Mucosa of gallbladder (tissue), 1 donor: Measurements from ENCODE around the gene GRAMD1C. TPM values are rescaled to one million over a fixed set of nuclear protein-coding genes. Genes with fewer than 3 reads are reported as not detected.
A peak's percentile ranks its signal among the peaks of the same experiment; 100 is the strongest.
"Not testable (repeated sequence)": the region's sequence is repeated elsewhere in the genome, so short reads cannot be mapped to it uniquely, and the experiment has no call there.

ENCODE experiments used
- DNase-seq: peaks from one replicate; pipeline ENCODE4 v3.0.0-alpha.2; 2020; ENCODE audit warnings: low spot score
- total RNA-seq: library from RNA; stranded (reverse); gene quantifications from one replicate; pipeline ENCODE4 v1.2.1, GENCODE V29; 2021
- donor health status: DM: no; HTN: no; CAD: no.

Gene GRAMD1C
- total RNA-seq, 1 donor from 2014 or later, result 8.2 TPM

DNA sequence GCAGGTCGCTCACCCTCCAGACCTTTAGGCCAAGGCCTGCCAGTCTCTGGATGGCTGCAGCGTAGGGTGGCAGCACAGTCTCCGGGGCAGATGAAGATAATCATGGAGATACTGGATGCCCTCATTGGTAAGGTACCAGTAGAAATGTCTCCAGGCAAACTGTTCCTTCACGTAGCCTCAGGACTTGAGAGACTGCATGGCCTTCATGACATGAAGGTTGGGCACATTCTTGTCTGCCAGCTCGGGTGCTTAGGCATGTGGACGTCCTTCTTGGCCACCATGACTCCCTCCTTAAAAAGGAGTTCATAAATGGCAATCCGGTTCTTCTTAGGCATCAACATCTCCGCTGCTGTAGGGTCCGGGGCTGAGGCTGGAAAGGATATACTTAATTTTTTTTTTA lies 11.8 kb downstream of the GRAMD1C start:
- DNase-seq, result not testable (repeated sequence)

DNA sequence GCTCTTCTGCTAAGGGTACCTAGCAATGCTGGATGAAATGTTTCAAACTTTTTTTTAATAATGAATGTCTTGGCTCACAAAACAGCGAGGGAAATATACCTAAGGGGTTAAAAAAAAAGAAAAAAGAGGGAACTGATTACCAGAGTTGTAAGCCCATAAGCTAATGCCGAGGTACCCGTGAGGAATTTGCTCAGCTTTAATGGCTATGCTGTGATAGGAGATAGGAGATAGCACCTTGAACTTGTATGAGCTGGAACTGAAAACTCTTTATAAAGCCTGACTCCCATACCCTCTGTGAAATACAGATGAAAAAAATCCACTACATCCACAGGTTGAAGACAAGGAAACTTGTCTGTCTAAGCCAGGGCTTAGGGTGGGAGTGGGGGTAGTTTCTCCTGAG lies 13.9 kb downstream of the GRAMD1C start:
- no peak for DNase-seq

DNA sequence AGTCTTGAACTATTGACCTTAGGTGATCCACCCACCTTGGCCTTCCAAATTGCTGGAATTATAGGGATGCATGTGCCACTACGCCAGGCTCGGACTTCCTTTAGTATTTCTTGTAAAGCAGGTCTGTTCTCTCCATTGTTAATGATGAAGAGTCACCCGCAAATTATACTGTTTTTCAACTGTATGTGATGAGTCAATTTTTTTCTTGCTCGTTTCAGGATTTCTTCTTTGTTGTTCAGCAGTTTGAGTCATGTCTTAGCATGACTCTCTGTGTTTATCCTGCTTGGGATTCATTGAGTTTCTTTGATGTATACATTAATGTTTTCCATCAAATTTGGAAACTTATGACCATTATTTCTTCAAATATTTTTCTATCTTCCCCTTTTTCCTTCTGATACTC lies 28.9 kb downstream of the GRAMD1C start:
- DNase-seq, result no peak

DNA sequence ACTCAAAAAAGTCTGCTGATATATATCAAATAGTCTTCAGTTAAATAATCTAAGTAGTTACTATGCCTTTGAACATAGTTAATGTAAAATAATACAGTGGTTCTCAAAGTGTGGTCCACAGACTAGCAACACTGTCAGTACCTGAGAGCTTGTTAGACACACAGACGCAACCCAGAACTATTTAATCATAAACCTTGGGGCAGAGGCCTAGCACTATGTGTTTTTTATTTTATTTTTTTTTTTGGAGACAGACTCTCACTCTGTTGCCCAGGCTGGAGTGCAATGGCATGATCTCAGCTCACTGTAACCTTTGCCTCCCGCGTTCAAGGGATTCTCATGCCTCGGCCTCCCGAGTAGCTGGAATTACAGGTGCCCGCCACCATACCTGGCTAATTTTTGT lies 34.7 kb downstream of the GRAMD1C start:
- no peak for DNase-seq

DNA sequence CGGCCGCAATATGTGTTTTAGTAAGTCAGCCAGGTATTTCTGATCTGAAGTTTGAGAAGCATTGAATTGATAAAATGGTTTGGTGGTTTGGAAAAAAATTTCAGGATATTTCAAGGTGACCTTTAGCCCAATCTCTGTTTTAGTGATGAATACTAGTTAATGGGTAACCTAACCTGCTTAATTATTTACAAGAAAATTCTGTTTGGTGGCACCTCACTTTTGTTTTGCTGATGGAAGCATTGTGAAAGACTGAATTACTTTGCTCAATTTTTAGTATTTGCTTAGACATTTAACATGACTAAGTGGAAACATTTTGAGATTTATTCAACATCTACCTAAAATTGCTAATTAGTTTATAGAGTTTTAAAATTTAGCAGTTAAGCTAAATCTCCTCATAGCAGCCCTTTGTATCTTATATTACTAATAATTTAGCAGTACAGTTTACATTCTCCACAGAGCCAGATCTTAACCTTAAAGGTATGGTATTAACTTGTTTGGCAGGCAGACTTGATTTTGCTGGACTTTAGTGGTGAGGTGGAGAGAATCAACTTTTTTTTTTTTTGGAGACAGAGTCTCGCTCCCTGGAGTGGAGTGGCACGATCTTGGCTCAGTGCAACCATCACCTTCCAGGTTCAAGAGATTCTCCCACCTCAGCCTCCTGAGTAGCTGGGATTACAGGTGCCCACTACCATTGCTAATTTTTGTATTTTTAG lies 35.4 kb downstream of the GRAMD1C start:
- DNase-seq, result no peak

DNA sequence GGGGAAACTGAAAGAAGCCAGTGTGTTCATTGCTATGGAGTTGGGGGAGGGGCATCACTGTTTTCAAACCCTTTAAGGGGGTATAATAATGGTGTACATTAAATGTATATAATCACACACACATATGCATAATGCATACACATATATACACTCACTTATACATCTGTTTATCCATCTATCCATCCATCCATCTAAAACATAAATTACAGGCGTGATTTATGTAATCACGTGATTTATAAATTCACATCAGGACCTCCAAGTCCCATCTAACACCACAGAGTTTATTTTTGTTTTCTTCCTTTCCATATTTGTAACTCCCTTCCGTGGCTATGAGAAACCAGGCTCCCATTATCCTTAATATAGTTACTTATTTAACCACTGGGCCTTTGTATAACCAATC lies 39.8 kb downstream of the GRAMD1C start:
- DNase-seq, result no peak

DNA sequence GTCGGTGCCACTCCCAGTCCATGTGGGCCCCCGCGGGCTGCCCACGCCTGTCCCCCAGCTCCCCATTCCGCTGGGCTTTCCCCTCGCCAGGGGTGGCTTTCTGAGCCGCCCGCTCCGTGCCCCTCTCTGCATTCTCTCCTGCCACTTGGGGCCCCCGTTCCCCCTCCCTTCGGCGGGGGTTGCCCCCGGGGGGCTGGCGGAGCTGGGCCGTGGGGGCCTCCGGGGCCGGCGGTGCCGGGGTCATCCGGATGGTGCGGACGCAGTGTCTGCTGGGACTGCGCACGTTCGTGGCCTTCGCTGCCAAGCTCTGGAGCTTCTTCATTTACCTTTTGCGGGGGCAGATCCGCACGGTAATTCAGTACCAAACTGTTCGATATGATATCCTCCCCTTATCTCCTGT lies 46.5 kb downstream of the GRAMD1C start:
- no peak for DNase-seq

DNA sequence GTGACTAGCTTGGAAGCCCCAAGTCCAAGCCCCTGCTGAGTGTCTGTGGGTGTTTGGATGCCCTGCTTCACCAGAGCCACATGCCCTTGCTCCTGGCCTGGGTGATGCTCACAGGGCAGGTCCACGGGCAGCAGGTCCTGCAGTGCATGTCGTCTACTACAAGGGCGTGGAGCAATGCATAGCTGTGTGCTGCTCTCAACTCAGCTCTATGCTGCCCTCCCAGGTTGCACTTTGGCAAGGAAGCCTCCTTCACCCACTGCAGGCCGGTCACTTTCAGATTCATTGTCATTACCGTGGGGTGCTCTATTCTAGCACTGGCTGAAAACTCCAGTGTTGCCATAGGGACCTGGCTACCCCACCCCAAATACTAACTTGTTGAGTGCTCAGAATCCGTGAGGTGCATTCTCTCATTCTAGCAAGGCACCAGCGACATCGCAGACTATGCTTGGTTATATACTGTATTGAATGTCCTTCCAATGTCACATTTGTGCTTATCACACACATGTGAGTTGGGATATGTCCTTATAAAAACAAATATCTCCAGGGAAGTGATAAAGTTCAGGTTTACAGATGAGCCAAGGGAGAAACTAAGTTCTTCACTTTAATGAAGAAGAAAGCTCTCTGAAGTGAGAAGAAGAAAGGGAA lies 51.8 kb downstream of the GRAMD1C start:
- peak; percentile 18 for DNase-seq

DNA sequence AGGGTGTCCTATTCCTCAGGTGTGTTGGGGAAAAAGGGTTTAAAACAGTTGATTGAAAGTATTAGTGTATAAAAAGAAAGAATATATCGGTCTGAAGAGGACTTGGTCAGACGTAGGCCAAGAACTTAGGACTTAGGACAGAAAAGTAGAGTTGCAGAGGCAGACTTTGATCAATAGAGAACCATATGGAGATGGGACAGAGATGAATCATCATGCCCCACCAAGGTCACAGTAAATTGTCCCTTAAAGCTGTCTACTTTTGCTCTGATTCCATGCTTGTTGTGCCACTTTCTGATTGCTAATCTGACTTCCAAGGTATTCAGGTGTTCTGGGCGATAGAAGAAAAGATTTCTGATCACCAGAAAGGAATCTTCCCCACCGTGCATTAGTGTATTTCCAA lies 56.3 kb downstream of the GRAMD1C start:
- no peak for DNase-seq

DNA sequence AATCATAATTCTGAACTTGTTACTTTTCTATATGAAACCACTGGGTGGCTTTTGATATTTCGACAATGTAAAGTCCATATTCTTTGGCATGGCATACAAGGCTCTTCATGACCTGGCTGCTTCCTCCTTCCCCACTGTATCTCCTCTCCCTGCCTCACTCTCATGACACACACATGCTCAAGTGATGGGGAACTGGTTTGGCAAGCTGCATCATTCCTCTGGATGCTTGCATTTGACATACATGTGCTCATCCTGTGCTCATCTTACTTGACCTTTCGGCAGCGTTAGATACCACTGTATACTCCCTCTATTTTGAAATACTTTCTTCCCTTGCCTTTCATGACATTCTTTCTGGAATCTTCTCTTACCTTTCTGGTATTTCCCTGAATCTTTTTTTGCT lies 57.4 kb downstream of the GRAMD1C start:
- no peak for DNase-seq

DNA sequence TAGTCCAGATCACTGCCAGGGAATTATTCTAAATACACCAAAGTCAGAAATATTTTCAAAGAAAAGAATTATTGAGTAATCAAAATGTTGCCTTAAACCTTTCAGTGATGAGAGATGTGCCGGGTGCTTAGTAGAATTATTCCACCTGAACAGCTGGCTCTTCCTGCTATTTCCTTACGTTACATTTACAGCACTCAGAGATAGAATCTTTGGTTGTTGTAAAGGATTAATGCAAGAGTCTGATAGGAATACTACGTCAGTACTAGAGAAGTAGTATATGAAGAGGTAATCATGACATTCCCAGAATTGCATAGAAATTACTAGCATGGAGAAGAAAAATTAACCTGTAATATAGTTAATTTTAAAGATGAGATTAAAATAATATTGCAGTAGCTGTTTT lies 58.3 kb downstream of the GRAMD1C start:
- DNase-seq, result no peak

DNA sequence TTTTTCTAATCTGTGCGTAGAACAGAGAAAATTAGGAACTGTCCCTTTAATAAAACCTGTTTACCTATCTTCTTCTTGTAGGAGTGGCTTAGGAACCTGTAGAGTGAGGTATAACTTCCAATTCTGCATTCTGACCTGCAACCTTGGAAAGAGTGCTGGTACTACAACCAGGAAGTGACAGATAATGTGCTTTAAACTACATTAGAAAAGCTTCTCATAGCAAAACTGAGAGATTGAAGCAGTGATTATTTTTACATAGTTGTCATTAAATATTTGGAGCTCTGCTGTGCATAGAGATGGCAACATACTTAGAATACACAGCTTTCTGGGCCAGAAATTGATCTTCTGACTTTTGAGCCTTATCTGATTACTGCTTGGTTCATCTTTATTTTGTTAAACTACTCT lies 58.8 kb downstream of the GRAMD1C start:
- peak; percentile 49 for DNase-seq

DNA sequence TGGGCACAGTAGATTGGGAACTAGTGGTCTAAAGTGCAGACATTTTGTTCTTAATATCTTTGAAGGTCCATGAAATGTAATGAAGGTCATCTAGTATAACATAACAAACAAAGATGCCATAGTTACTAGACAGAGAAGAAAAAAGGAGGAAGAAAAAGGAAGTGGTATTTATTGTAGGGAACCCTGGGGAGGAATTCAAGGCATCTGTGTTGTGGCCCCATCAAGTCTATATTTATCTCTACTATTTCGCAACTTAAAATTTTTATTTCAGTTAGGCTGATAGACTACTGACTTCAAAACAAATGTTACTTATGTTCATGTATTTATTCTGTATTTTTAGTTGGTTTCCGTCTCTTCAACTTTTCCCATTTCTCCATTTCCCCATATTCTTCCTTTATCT lies 60.3 kb downstream of the GRAMD1C start:
- DNase-seq, result no peak

DNA sequence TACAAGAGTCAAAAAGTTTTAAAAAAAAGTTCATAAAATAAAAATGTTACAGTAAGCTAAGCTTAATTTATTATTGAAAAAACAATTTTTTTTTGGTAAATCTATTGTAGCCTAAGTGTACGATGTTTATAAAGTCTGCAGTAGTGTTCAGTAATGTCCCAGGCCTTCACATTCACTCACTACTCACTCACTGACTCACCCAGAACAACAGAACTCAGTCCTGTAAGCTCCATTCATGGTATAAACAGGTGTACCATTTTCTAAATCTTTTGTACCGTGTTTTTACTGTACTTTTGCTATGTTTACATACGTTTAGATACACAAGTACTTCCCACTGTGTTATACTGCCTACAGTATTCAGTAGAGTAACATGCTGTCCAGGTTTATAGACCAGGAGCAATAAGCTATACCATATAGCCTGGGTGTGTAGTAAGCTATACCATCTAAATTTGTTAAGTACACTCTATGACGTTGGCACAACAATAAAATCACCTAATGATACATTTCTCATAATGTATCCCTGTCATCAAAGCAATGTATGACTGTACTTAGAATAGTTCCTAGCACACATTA lies 68.1 kb downstream of the GRAMD1C start:
- DNase-seq, result no peak

DNA sequence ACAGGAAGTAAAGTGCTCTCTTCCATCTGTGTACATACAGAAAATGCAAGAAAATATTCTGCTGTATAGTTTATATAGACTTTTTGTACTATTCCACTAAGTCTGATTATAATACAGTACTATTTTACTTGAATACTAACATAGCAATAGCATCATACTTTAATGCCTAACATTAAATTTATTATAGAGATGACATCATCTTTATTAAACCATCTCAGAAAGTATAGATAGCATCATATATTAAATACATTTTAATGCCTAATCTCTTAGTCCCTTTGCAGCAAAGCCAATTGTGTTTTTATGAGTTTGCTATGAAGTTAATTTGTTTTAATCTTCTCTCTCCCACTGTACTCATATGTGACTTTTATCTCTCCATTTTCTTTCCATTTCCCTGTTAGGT lies 69.5 kb downstream of the GRAMD1C start:
- DNase-seq, result no peak

DNA sequence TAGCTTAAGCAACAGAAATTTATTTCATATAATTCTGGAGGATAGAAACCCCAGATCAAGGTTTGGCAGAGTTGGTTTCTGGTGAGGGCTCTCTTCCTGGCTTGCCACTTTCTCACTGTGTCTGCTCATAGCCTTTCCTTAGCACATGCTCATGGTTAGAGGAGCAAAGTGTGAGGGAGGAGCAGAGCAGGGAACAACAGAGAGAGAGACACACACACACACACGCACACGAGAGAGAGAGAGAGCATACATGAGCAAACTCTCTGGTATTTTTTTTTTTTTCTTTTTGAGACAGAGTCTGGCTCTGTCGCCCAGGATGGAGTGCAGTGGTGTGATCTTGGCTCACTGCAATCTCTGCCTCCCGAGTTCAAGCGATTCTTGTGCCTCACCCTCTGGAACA lies 72.4 kb downstream of the GRAMD1C start:
- DNase-seq, result no peak

DNA sequence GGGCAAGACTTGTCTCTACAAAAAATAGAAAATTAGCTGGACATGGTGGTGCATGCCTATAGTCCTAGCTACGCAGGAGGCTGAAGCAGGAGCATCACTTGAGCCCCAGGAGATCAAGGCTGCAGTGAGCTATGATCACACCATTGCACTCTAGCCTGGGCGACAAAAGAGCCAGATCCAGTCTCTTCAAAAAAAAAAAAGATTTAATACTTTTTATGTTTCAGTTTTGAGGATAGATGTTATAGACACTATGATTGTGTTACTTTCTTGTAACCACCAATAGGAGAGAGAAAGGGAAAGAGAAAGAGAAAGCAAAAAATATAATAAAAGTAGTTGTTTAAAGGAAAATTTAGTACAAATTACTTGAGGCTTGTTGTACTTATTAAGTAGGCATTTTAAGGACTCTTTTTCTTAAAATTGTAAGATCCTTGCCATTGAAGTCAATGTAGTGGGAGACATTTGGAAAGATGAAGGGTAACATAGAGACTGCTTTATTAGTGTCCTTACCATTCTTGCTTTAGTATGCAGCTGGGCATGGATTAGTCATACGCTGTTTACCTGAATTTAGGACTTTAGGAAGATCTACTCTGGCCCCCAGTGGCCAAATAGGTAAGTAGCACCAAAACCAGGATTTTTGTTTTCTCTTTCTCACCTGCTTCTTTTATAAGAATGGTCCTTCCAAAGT lies 74.1 kb downstream of the GRAMD1C start:
- peak; percentile 34 for DNase-seq

DNA sequence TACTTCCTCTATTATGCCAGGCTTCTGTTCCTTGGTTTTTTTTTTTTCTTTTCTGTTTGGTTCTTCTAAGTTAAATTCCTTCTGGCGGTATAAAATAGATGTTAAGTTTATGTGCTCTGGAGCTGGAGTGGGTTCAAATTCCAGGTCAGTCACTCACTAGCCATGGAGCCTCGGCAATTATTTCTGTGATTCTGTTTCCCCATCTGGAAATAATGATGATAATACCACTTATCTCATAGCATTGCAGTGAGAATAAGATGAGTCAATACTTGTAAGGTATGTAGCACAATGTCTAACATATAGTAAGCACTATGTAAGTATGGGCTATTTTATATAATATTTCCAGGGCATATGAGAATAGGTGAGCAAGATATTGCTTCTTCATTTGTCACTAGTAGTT lies 76.1 kb downstream of the GRAMD1C start:
- DNase-seq, result no peak

DNA sequence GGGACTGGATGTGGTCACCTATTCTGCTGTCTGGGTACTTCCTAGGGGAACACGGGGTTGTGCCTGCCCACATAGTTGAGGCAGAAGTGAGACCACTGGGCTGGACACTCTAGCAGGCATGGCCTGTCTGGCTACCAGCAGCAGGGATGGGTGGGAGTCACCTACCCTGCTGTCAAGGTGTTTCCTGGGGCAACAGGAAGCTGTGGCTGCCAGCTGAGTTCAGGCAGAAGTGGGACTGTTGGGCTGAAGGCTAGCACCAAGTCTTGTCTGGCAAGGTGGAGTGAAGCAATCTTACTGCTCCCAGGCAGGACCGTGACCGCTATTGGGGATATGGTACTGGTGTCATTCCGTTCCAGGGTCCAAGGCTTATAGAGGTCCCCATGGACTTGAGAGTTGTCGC lies 89.0 kb downstream of the GRAMD1C start:
- DNase-seq, result no peak

DNA sequence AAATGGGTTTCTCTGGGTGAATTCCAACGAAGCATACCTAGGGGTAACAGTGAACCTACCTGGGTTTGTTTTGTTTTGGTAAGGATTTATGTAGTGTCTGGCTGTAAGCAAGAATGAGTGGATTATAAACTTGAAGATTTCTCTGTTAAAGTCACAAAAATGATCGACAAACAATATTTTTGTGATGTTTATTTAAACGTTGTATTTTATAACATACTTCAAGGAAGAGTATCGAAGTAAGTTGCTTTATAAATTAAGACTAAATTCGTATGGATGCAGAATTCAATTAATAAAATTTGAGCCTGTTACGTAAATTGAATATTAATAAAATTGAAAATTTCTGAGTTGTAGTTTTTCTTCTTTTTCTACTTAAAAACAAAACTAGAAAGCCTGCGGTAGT lies 108.2 kb downstream of the GRAMD1C start:
- no peak for DNase-seq

DNA sequence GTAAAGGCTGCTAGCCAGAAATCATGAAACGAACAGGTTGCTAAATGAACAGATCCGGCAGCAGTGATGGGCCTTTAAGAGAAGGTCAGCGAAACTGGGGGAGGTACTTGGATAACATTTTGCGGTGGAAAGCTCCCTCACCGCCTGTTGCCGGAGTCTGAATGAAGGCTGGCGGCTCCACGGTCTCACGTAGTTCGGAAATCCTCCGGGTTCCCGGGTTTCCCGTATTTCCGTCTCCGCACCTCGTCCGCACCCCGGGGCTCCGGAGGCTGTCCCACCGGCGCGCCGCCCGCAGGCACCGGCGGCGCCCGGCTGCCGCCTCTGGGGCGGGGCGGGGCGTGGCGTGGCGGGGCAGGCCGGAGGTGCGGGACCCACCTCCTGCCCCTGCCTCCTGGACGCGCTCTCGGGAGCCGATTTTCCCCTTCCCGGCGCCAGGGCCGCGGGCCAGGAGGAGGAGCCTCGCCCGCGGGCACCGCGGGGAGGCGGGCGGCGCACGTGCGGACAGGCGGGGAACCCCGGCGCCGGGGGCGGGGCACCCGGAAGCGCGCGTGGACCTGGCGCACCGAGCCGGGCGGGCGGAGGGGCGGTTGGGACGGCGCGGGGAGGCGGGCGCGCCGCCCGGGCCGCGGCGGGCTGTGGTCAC lies 108.9 kb downstream of the GRAMD1C start, which contains the start of gene ZDHHC23:
Gene ZDHHC23 (plus strand): TSS at position 642 of the 643 bp plus-strand sequence. CDS start 790 bp downstream, outside the sequence.
- peak; percentile 73 for DNase-seq
